Measurements from ENCODE around the gene ELAVL2. TPM values are rescaled to one million over a fixed set of nuclear protein-coding genes. Genes with fewer than 3 reads are reported as not detected.

The ELAVL2 gene
- 0.15 and 0.17 TPM in 2 replicates for total RNA-seq

DNA sequence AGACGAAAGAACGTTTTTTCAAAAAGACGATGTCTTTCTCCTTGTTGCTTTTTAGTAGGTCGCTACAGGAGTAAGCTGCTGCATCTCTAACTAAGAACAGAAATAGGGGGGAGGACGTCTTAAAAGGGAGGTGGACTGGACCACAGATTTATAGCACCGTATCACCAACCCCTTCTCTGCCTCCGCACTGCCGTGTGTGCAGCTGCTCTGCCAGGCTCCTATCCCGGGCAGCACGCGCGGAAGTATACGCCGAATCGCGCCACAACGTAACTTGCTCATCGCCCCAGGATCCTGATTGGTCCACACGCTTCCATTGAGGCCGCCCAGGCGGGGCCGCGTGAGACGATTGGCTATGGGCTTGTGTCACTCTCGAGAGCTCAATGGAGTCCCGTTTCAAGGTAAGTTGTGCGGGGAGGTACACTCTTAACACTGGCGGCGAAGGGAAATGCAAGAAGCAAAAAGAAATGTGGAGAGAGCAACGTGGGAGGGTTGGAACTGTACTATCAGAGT, at the start of gene ELAVL2:
Gene ELAVL2 (minus strand): TSS at position 121 of the 510 bp plus-strand sequence. CDS start 64,006 bp downstream, outside the sequence.

Data from smooth muscle cell of trachea (primary cell).